ENCODE measurements around the gene CD2BP2.
A peak's percentile ranks its signal among the peaks of the same experiment; 100 is the strongest.

The CD2BP2 gene

GRCh38 chr16:30378236-30379157 lies 23.4 kb upstream of the CD2BP2 start:
- DNase-seq (ENCODE audit: low read depth): peak; percentile 99
- H3K4me3 ChIP-seq (ENCODE audit: low read depth, low read length): peak overlapping the region; percentile 85
- no peak for TF ChIP-seq CTCF (IDR thresholded peaks at IDR 0.05; ENCODE audit: insufficient read depth, low read depth, low read length, missing control alignments)

- TF ChIP-seq CTCF (IDR thresholded peaks at IDR 0.05; ENCODE audit: insufficient read depth, low read depth, low read length, missing control alignments): no peak
- peak overlapping the region; percentile 85 for H3K4me3 ChIP-seq (ENCODE audit: low read depth, low read length)
- DNase-seq (ENCODE audit: low read depth): peak; percentile 95
Observed at GRCh38 chr16:30377812-30378235, 22.7 kb upstream of the CD2BP2 start.

DNA sequence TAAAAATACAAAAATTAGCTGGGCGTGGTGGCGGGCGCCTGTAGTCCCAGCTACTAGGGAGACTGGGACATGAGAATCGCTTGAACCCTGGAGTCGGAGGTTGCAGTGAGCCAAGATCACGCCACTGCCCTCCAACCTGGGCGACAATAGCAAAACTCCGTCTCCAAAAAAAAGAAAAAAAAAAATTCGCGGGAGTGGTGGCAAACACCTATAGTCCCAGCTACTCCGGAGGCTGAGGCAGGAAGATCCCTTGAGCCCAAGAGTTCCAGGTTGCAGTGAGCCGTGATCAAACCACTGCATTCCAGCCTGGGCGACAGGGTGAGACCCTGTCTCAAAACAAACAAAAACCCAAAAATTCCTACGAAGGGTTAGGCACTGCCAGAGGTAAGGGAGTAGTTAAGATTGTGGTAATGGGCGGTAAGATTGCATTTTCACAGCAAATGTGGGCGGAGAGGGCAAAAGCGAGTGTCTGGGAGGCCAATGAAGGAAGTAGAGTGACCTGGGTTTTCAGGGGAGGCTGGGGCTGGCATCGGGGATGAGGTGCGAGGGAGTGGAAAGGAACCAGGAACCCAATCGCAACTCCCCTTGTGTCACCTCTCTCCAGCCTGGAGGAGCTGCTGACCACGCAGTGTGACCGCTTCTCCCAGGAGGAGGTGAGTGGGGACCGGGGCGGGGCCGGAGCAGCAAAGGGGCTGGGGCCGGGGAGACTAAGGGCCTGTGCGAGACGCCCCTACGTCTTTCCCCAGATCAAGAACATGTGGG lies 22.1 kb upstream of the CD2BP2 start:
- no peak for DNase-seq (ENCODE audit: low read depth)
- peak overlapping the region; percentile 85 for H3K4me3 ChIP-seq (ENCODE audit: low read depth, low read length)
- TF ChIP-seq CTCF (IDR thresholded peaks at IDR 0.05; ENCODE audit: insufficient read depth, low read depth, low read length, missing control alignments): no peak

DNA sequence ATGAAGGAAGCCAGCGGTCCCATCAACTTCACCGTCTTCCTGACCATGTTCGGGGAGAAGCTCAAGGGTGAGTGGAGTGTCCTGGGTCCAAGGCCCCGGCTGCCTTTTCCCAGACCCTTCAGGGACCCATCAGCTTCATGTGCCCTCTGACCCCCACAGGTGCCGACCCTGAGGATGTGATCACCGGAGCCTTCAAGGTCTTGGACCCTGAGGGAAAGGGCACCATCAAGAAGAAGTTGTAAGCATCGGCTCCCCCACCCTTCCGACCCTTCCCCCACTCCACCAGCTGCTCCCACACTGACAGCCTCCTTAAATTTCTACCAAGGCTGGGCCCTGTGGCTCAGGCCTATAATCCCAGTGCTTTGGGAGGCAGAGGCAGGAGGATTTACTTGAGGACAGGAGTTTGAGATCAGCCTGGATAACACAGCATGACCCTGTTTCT lies 21.4 kb upstream of the CD2BP2 start:
- no peak overlapping the region for H3K4me3 ChIP-seq (ENCODE audit: low read depth, low read length)
- no peak for DNase-seq (ENCODE audit: low read depth)
- TF ChIP-seq CTCF (IDR thresholded peaks at IDR 0.05; ENCODE audit: insufficient read depth, low read depth, low read length, missing control alignments): no peak

GRCh38 chr16:30375864-30376263 lies 20.8 kb upstream of the CD2BP2 start:
- no peak for DNase-seq (ENCODE audit: low read depth)
- no peak for TF ChIP-seq CTCF (IDR thresholded peaks at IDR 0.05; ENCODE audit: insufficient read depth, low read depth, low read length, missing control alignments)
- H3K4me3 ChIP-seq (ENCODE audit: low read depth, low read length): no peak overlapping the region

DNA sequence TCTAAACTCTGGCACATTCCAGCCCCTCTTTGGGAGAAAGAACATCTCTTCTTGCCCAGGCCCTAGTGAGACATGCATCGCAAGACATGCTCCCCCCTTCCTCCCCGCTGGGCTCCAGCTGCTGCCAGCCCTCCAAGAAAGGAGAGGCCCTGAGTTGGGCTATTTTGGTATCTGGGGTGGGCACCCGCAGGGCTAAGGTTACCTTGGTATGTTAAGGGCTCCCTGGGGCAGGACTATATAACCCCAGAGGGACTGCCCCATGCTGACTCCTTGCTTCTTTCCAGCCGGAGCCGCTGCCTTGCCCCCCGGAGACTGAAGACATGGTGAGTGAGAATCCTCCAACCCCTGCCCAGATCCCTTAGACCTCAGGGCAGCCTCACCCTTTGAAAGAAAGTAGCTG lies 19.4 kb upstream of the CD2BP2 start, which contains the start of gene MYL11:
Gene MYL11 (plus strand): TSS at position 265 of the 400 bp plus-strand sequence. CDS start 56 bp downstream, at position 321.
- TF ChIP-seq CTCF (IDR thresholded peaks at IDR 0.05; ENCODE audit: insufficient read depth, low read depth, low read length, missing control alignments): no peak
- DNase-seq (ENCODE audit: low read depth): no peak
- no peak within 1 kb of the TSS for H3K4me3 ChIP-seq (ENCODE audit: low read depth, low read length)

Measured in GM12865 (cell line).